ENCODE data around the gene CAPN5. TPM values are rescaled to one million over a fixed set of nuclear protein-coding genes. Genes with fewer than 3 reads are reported as not detected.

CAPN5 gene
- total and polyA plus RNA-seq, 4 donors = 6.5 to 25.8 (median 18.2) TPM

DNA sequence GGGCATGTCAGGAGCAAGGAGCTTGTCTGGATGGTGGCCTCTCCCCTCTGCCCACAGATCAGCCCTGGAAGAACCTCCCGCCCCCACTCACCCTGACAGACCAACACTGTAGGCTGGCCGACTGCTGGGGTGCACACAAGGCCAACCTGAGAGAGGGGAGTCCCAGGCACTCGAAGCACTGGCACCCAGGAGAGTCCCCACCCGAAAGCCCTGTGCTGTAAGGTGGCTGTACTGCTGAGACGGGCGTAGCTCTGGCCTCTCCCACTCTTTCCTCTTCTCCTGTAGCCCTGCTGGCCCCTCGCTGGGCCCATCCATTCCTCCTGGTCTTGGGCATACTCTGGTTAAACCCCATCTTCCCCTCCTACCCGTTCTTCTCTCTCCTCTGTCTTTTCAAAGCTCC, 101.0 kb downstream of the CAPN5 start:
- TF ChIP-seq FOXA1 (IDR thresholded peaks at IDR 0.05) (no peak), HNF4G (IDR thresholded peaks at IDR 0.05) (no peak), EGR1 (IDR thresholded peaks at IDR 0.05; ENCODE audit: low read depth in 2 of 2) (no peak), NR2F2 (IDR thresholded peaks at IDR 0.05) (no peak), FOXA2 (IDR thresholded peaks at IDR 0.05) (no peak), YY1 (IDR thresholded peaks at IDR 0.05) (no peak), RAD21 (IDR thresholded peaks at IDR 0.05) (no peak), ATF3 (IDR thresholded peaks at IDR 0.05) (no peak), SP1 (IDR thresholded peaks at IDR 0.05) (no peak), MAX (IDR thresholded peaks at IDR 0.05) (no peak), HNF4A (conservative IDR thresholded peaks at IDR 0.05) (no peak), JUND (IDR thresholded peaks at IDR 0.05) (no peak), GABPA (IDR thresholded peaks at IDR 0.05 in 1 of 2, conservative IDR thresholded peaks at IDR 0.05 in 1 of 2) (no peak), TAF1 (conservative IDR thresholded peaks at IDR 0.05) (no peak), RXRA (IDR thresholded peaks at IDR 0.05) (no peak), ZBTB33 (IDR thresholded peaks at IDR 0.05) (no peak)
- TF ChIP-seq, protein P1, sequence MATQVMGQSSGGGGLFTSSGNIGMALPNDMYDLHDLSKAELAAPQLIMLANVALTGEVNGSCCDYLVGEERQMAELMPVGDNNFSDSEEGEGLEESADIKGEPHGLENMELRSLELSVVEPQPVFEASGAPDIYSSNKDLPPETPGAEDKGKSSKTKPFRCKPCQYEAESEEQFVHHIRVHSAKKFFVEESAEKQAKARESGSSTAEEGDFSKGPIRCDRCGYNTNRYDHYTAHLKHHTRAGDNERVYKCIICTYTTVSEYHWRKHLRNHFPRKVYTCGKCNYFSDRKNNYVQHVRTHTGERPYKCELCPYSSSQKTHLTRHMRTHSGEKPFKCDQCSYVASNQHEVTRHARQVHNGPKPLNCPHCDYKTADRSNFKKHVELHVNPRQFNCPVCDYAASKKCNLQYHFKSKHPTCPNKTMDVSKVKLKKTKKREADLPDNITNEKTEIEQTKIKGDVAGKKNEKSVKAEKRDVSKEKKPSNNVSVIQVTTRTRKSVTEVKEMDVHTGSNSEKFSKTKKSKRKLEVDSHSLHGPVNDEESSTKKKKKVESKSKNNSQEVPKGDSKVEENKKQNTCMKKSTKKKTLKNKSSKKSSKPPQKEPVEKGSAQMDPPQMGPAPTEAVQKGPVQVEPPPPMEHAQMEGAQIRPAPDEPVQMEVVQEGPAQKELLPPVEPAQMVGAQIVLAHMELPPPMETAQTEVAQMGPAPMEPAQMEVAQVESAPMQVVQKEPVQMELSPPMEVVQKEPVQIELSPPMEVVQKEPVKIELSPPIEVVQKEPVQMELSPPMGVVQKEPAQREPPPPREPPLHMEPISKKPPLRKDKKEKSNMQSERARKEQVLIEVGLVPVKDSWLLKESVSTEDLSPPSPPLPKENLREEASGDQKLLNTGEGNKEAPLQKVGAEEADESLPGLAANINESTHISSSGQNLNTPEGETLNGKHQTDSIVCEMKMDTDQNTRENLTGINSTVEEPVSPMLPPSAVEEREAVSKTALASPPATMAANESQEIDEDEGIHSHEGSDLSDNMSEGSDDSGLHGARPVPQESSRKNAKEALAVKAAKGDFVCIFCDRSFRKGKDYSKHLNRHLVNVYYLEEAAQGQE (IDR thresholded peaks at IDR 0.05) = no peak
- TF ChIP-seq, protein P2, sequence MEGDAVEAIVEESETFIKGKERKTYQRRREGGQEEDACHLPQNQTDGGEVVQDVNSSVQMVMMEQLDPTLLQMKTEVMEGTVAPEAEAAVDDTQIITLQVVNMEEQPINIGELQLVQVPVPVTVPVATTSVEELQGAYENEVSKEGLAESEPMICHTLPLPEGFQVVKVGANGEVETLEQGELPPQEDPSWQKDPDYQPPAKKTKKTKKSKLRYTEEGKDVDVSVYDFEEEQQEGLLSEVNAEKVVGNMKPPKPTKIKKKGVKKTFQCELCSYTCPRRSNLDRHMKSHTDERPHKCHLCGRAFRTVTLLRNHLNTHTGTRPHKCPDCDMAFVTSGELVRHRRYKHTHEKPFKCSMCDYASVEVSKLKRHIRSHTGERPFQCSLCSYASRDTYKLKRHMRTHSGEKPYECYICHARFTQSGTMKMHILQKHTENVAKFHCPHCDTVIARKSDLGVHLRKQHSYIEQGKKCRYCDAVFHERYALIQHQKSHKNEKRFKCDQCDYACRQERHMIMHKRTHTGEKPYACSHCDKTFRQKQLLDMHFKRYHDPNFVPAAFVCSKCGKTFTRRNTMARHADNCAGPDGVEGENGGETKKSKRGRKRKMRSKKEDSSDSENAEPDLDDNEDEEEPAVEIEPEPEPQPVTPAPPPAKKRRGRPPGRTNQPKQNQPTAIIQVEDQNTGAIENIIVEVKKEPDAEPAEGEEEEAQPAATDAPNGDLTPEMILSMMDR (IDR thresholded peaks at IDR 0.05; ENCODE audit: low read depth, low read length, missing input control) = no peak
- DNase-seq (ENCODE audit: low spot score) = no peak
- WGBS = 91% methylated on average over 8 of the region's 8 CpGs
- no peak overlapping the region for H3K4me3 ChIP-seq (ENCODE audit: low read depth in 1 of 3, low read length in 3 of 3)
- H3K4me1 ChIP-seq (ENCODE audit: control insufficient read depth in 4 of 4, insufficient read depth in 4 of 4, low read length in 3 of 4) = peaks cover 7 to 17% (median 11%) of the 10 kb centered on the region in 4 donors
- no peaks in the 10 kb centered on the region for H3K9me3 ChIP-seq (ENCODE audit: control insufficient read depth in 4 of 4, low read length in 3 of 4)
- no peaks in the 10 kb centered on the region for H3K27me3 ChIP-seq (ENCODE audit: control insufficient read depth in 4 of 4, insufficient read depth in 4 of 4, low read length in 3 of 4)
- no peak overlapping the region for H3K9ac ChIP-seq (ENCODE audit: low read depth in 1 of 2, low read length in 2 of 2)
- H3K36me3 ChIP-seq (ENCODE audit: control insufficient read depth in 4 of 4, insufficient read depth in 3 of 4, low read depth in 1 of 4, low read length in 3 of 4) = peaks cover 0 to 13% (median 6%) of the 10 kb centered on the region in 4 donors
- no peak overlapping the region for H3K27ac ChIP-seq (ENCODE audit: low read depth in 1 of 2, low read length in 2 of 2)

All from liver (tissue), 9 donors.